Adipocyte (in vitro differentiated cells): ENCODE results near the gene PCSK5.
A peak's percentile ranks its signal among the peaks of the same experiment; 100 is the strongest.
"Not testable (repeated sequence)": the region's sequence is repeated elsewhere in the genome, so short reads cannot be mapped to it uniquely, and the experiment has no call there.

Experiments used
- DNase-seq: peaks from one replicate; pipeline ENCODE4 v3.0.0-alpha.2; 2015; ENCODE audit warnings: low read depth
- H3K27me3 ChIP-seq: replicated peaks from 2 replicates; pipeline ENCODE4 v1.7.0; 2013; ENCODE audit warnings: mild to moderate bottlenecking, low read length, moderate library complexity; ENCODE audit not compliant: control insufficient read depth, insufficient read depth
- H3K36me3 ChIP-seq: 2 replicates; pipeline ENCODE4 v1.7.0; 2013; ENCODE audit warnings: low read length, mild to moderate bottlenecking, moderate library complexity; ENCODE audit not compliant: control insufficient read depth, insufficient read depth, severe bottlenecking
- H3K4me1 ChIP-seq: 2 replicates; pipeline ENCODE4 v1.7.0; 2013; ENCODE audit warnings: mild to moderate bottlenecking, low read length, moderate library complexity; ENCODE audit not compliant: control insufficient read depth, insufficient read depth
- H3K4me3 ChIP-seq: 2 replicates; pipeline ENCODE4 v1.7.0; 2013; ENCODE audit warnings: mild to moderate bottlenecking, low read length, moderate library complexity
- H3K9ac ChIP-seq: 2 replicates; pipeline ENCODE4 v1.7.0; 2013; ENCODE audit warnings: mild to moderate bottlenecking, low read length, moderate library complexity
- H3K9me3 ChIP-seq: 2 replicates; pipeline ENCODE4 v1.7.0; 2013; ENCODE audit warnings: mild to moderate bottlenecking, low read length, moderate library complexity; ENCODE audit not compliant: control insufficient read depth

PCSK5 gene

GRCh38 chr9:75947233-75947632, 56.8 kb downstream of the PCSK5 start:
- Histone ChIP-seq H3K27me3 (no peaks in the 10 kb centered on the region), H3K4me3 (no peak overlapping the region), H3K9ac (no peak overlapping the region), H3K9me3 (no peaks in the 10 kb centered on the region), H3K36me3 (peaks cover 11% of the 10 kb centered on the region), H3K4me1 (no peaks in the 10 kb centered on the region)
- no peak for DNase-seq

- no peaks in the 10 kb centered on the region for H3K27me3 ChIP-seq
Measured at GRCh38 chr9:75950998-75951397, 60.5 kb downstream of the PCSK5 start.

DNA sequence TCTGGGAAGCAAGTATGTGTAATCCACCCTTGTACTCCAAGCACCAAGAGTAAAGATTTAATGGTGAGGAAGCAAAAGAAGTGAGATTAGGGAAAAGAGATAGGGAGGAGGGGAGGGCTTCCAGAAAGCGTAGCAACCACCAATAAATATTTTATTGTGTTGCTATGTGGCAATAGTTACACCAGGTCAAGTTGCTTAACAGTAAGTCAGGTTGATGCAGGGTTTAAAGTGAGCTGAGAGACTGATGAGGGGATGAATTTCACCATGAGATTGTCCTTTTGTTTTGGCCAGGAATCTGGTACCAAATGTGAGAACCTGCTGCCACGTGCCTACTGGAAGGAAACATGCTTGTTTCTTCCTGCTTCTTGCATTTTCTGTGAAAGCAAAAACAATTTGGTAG, 62.7 kb downstream of the PCSK5 start:
- Histone ChIP-seq H3K4me3 (no peak overlapping the region), H3K4me1 (peaks cover 13% of the 10 kb centered on the region), H3K27me3 (no peaks in the 10 kb centered on the region), H3K9me3 (no peaks in the 10 kb centered on the region), H3K36me3 (peaks cover 18% of the 10 kb centered on the region), H3K9ac (no peak overlapping the region)
- peak; percentile 37 for DNase-seq

More at GRCh38 chr9:75950998-75951397, 60.5 kb downstream of the PCSK5 start:
- no peak for DNase-seq
- Histone ChIP-seq H3K36me3 (peaks cover 18% of the 10 kb centered on the region), H3K4me3 (no peak overlapping the region), H3K4me1 (peaks cover 6% of the 10 kb centered on the region), H3K9ac (no peak overlapping the region), H3K9me3 (no peaks in the 10 kb centered on the region)

DNA sequence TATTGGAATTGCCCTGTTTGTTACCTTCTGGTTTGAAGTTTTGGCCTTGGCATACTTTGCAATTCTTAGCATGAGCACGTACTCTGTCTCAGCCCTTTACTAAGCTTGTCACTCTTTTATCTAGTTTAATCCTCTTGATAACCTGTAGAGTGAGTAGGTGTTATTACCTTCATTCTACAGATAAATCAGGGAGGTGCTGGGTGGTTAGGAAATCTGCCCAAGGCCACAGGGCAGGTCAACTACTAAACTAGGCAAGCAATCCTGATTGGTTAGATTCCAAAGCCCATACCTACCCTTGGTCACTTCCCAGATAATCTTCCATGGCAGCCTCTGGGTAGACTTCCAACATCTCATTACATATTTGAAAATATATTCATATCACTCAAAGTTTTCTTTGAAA, 65.7 kb downstream of the PCSK5 start:
- no peak for DNase-seq
- no peaks in the 10 kb centered on the region for H3K9me3 ChIP-seq
- H3K4me3 ChIP-seq, result no peak overlapping the region
- no peak overlapping the region for H3K9ac ChIP-seq
- H3K36me3 ChIP-seq, result peaks cover 13% of the 10 kb centered on the region
- H3K4me1 ChIP-seq, result peaks cover 13% of the 10 kb centered on the region
- H3K27me3 ChIP-seq, result no peaks in the 10 kb centered on the region

GRCh38 chr9:75957116-75957515, 66.6 kb downstream of the PCSK5 start:
- Histone ChIP-seq H3K9me3 (no peaks in the 10 kb centered on the region), H3K27me3 (no peaks in the 10 kb centered on the region), H3K4me1 (peaks cover 16% of the 10 kb centered on the region), H3K9ac (no peak overlapping the region), H3K36me3 (peaks cover 8% of the 10 kb centered on the region), H3K4me3 (no peak overlapping the region)
- no peak for DNase-seq

DNA sequence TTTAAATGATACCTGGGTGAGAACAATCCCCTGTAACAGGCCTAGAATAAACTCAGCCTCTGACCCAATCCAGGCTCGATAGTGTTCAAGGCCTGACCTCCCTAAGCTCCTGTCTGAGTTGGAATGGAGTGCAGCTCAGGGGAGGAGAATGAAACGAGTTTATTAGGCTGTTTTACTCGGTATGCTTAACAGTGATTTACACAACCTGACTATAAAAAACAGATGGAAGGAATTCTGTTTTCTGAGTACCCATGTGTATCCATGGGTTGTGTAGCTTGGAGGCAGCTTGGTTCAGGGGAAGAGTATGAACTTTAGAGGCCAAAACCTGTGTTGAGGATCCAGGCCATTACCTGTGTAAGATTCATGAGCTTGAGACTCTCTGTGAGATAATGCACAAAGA, 67.8 kb downstream of the PCSK5 start:
- no peak for DNase-seq
- H3K27me3 ChIP-seq, result no peaks in the 10 kb centered on the region
- peaks cover 8% of the 10 kb centered on the region for H3K36me3 ChIP-seq
- no peaks in the 10 kb centered on the region for H3K9me3 ChIP-seq
- H3K9ac ChIP-seq, result no peak overlapping the region
- peaks cover 22% of the 10 kb centered on the region for H3K4me1 ChIP-seq
- H3K4me3 ChIP-seq, result no peak overlapping the region

DNA sequence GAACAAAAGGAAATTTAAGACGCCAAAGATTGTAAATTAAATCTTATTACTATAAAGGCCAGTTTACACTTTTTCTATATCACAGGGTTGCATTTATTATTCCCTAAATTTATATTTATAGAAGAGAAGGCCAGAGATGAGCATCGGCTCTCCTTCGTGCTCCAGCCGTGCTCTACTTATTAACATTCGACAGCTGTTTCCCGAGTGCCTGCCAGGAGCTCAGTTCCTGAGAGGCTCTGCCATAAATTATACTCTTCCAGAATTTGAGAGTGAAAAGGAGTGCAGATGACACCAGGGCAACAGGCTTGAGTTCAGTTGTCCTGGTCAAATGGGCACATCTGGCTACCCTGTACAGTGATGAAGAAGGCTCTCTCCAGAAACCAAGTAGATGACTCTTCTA, 70.1 kb downstream of the PCSK5 start:
- Histone ChIP-seq H3K9ac (no peak overlapping the region), H3K4me1 (peaks cover 33% of the 10 kb centered on the region), H3K36me3 (no peaks in the 10 kb centered on the region), H3K4me3 (no peak overlapping the region), H3K27me3 (no peaks in the 10 kb centered on the region), H3K9me3 (no peaks in the 10 kb centered on the region)
- DNase-seq, result no peak

GRCh38 chr9:75962013-75962661, 71.7 kb downstream of the PCSK5 start:
- no peak for DNase-seq
- no peaks in the 10 kb centered on the region for H3K27me3 ChIP-seq
- no peaks in the 10 kb centered on the region for H3K9me3 ChIP-seq

DNA sequence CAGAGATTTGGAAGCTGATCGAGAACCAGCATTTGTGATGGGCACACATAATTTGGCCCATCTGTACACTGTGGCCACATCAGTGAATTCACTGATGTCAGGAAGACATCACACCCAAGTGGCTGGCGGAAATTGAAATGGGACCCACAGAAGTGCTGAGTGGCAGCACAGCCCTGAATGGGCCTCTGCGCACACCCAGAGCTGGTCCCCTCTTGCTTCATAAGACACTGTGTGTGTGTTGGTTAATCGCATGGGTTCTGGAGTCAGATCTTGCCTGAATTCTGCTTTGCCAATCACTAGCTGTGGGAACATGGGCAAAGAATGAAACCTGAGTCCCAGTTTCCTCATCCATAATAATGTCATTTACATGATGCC, 72.2 kb downstream of the PCSK5 start:
- Histone ChIP-seq H3K9ac (no peak overlapping the region), H3K4me1 (peaks cover 26% of the 10 kb centered on the region), H3K4me3 (no peak overlapping the region), H3K36me3 (no peaks in the 10 kb centered on the region), H3K27me3 (no peaks in the 10 kb centered on the region), H3K9me3 (no peaks in the 10 kb centered on the region)
- DNase-seq, result no peak

More at GRCh38 chr9:75962013-75962661, 71.7 kb downstream of the PCSK5 start:
- Histone ChIP-seq H3K36me3 (no peaks in the 10 kb centered on the region), H3K4me1 (peaks cover 26% of the 10 kb centered on the region), H3K9ac (no peak overlapping the region), H3K4me3 (no peak overlapping the region)

GRCh38 chr9:75963321-75963720, 72.8 kb downstream of the PCSK5 start:
- H3K4me1 ChIP-seq, result peaks cover 26% of the 10 kb centered on the region
- not testable (repeated sequence) for H3K9me3 ChIP-seq, H3K27me3 ChIP-seq, H3K4me3 ChIP-seq, DNase-seq, H3K36me3 ChIP-seq, H3K9ac ChIP-seq

GRCh38 chr9:75964427-75964826, 74.0 kb downstream of the PCSK5 start:
- no peak for DNase-seq
- H3K27me3 ChIP-seq, result no peaks in the 10 kb centered on the region
- H3K4me3 ChIP-seq, result no peak overlapping the region

GRCh38 chr9:75965231-75965630, 74.8 kb downstream of the PCSK5 start:
- no peak overlapping the region for H3K4me3 ChIP-seq
- no peak overlapping the region for H3K9ac ChIP-seq
- no peak for DNase-seq
- H3K9me3 ChIP-seq, result no peaks in the 10 kb centered on the region
- H3K36me3 ChIP-seq, result no peaks in the 10 kb centered on the region
- H3K27me3 ChIP-seq, result no peaks in the 10 kb centered on the region
- H3K4me1 ChIP-seq, result peaks cover 26% of the 10 kb centered on the region

More at GRCh38 chr9:75964427-75964826, 74.0 kb downstream of the PCSK5 start:
- Histone ChIP-seq H3K9me3 (no peaks in the 10 kb centered on the region), H3K9ac (no peak overlapping the region), H3K36me3 (no peaks in the 10 kb centered on the region), H3K4me1 (peaks cover 26% of the 10 kb centered on the region)
